Smooth muscle cell of the pulmonary artery (primary cell): Measurements from ENCODE around the gene APOL1. TPM values are rescaled to one million over a fixed set of nuclear protein-coding genes. Genes with fewer than 3 reads are reported as not detected.

ENCODE experiments used
- total RNA-seq: library from RNA; depleted of rRNA; stranded (reverse); fragments of >200 nt; gene quantifications from 2 replicates; pipeline ENCODE4 v1.2.3, GENCODE V29; 2014

The APOL1 gene
- 68.4 and 93.8 TPM in 2 replicates for total RNA-seq

GRCh38 chr22:36252754-36253522 lies at the start of gene APOL1:
Gene APOL1, plus strand, starts transcription at chr22:36253133. Its CDS starts 1,823 bp downstream, at chr22:36254956.

GRCh38 chr22:36239401-36240171 lies 13.3 kb upstream of the APOL1 start, which contains the start of gene APOL2:
Gene APOL2, minus strand, starts transcription at chr22:36239527. Its CDS starts 6,365 bp downstream, at chr22:36233162.

Other genes starting within 250 kb of the APOL1 start
- 160 and 202 TPM in 2 replicates for gene RBFOX2, start 224.3 kb upstream of the APOL1 start, total RNA-seq
- 10.6 and 27.1 TPM in 2 replicates for gene APOL3, start 92.4 kb upstream of the APOL1 start, total RNA-seq
- gene APOL4, start 51.3 kb upstream of the APOL1 start, total RNA-seq, result 0.07 and 0.39 TPM in 2 replicates
- gene APOL2, start 13.6 kb upstream of the APOL1 start, total RNA-seq, result 46.5 and 50.8 TPM in 2 replicates
- 821 and 1,213 TPM in 2 replicates for gene MYH9, start 134.8 kb downstream of the APOL1 start, total RNA-seq
- 22.1 and 23.8 TPM in 2 replicates for gene TXN2, start 228.5 kb downstream of the APOL1 start, total RNA-seq